NCI-H460 (cell line): Measurements from ENCODE around the gene LPA. TPM values are rescaled to one million over a fixed set of nuclear protein-coding genes. Genes with fewer than 3 reads are reported as not detected.

Source experiments
- DNase-seq: peaks from one replicate; pipeline ENCODE4 v3.0.0-alpha.2; 2016; ENCODE audit warnings: low read depth; ENCODE audit errors: extremely low read depth
- total RNA-seq: library from RNA; depleted of rRNA; stranded (reverse); fragments of >200 nt; shearing (Covaris generic); gene quantifications from 2 replicates; pipeline ENCODE4 v1.2.3, GENCODE V29; 2014; rRNA removed

Gene LPA
- total RNA-seq, 1 experiment from 2014 or later: not detected

GRCh38 chr6:160519603-160520042, 144.5 kb downstream of the LPA start:
- DNase-seq: no peak

- no peak for DNase-seq
Measured at GRCh38 chr6:160519133-160519532, 144.9 kb downstream of the LPA start.

- no peak for DNase-seq
Measured at GRCh38 chr6:160513836-160514235, 150.2 kb downstream of the LPA start.

- no peak for DNase-seq
Measured at GRCh38 chr6:160510976-160511617, 153.0 kb downstream of the LPA start.

- peak; percentile 15 for DNase-seq
Measured at GRCh38 chr6:160510199-160510598, 153.9 kb downstream of the LPA start.

GRCh38 chr6:160509610-160510009, 154.5 kb downstream of the LPA start:
- no peak for DNase-seq

GRCh38 chr6:160508599-160508998, 155.5 kb downstream of the LPA start:
- DNase-seq: no peak

- DNase-seq: no peak
Measured at GRCh38 chr6:160507420-160507819, 156.7 kb downstream of the LPA start.

GRCh38 chr6:160505970-160506369, 158.1 kb downstream of the LPA start:
- no peak for DNase-seq

GRCh38 chr6:160500639-160501038, 163.4 kb downstream of the LPA start:
- DNase-seq: no peak

GRCh38 chr6:160494576-160494975, 169.5 kb downstream of the LPA start:
- DNase-seq: no peak

GRCh38 chr6:160489091-160489490, 175.0 kb downstream of the LPA start:
- DNase-seq: no peak

- no peak for DNase-seq
Measured at GRCh38 chr6:160487116-160487515, 177.0 kb downstream of the LPA start.

Other genes starting within 250 kb of the LPA start
- not detected in 2 replicates for gene PLG, start 38.0 kb upstream of the LPA start, total RNA-seq